GM21619 (cell line): ENCODE measurements around the gene CHN2.
"Not testable (repeated sequence)": the region's sequence is repeated elsewhere in the genome, so short reads cannot be mapped to it uniquely, and the experiment has no call there.

Experiments
- ATAC-seq: cut with Tn5 transposase; IDR thresholded peaks from one replicate; pipeline ENCODE4 v1.9.1; 2021; ENCODE audit not compliant: unreplicated experiment

Gene CHN2

DNA sequence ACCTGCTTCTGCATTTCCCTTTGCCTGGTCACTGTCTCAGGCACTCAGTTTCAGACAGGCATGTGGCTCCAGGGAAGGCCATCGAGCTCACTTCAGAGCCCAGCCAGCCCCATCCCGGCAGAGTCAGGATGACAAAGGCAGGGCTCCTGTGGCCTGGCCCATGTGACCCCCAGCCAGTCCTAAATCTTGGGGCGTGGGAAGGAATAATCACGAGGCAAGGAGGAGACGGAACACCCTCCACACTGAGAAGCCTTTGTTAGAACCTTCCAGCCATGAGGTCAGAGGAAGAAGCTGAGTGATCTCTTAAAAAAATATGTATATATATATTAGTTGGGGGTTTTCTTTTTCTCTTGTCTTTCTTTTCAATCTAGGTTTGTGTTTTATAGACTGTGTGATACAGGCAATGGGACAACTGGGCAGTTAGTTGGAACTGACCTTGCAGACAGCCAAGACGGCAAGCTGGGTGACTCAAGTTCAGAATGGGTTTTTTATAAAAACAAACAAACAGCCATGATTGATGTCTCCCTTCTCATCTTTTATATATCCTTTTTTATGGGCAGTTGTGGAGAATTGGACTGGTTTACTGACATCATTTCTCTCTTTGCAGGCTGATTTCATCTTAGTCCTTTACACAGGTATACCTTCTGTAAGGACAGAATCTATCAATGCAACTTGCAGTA lies 60.8 kb downstream of the CHN2 start:
- no peak for ATAC-seq

DNA sequence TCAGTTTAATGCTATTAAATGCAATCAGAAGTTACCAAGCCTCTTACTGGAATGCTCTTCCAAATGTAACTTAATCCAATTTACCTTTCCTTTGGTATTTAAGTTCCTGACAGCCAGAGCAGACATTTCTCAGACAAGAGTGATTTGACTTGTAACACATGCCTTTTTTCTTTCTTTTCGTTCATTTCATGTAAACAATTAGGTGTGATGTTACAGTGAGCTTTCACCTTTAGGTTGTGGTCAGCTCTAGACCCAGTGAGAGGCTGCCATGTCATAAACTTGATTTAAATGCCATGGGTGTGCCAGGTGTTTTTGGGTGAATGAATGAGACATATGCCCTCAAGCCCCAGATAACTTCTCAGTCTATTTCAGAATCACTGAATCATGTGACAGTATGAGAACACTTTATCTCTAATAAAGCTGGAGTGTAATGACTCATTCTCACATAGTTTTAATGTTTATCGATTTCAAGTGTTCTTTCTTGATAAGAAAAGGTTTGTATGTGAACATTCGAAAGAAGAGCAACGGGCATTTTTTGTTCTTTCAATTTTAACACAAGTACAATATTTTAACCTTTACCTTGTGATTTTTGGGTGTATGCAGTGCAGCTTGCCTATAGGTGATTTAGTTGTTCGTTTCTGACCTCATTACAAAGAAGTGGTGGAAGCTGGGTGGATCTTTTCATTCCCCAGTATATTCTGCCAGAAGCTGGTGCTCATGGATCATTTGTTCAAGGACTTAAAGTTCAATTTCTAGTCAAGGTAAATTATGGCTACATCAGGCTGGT lies 61.5 kb downstream of the CHN2 start:
- no peak for ATAC-seq

DNA sequence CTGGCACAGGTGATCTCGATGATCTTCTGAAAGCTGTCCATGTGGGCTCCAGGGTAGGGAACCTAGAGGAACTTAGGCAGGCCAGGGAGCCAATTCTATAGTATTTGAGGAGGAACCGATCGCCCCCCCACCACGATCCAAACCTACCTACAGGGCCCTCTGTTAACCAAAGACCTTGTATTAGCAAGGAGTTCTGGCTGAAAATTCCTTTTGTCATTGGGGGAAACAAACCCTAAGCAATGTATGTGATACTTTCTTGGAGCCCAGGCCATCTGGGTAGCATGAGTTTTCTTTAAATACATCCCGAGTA lies 62.1 kb downstream of the CHN2 start:
- ATAC-seq = no peak

DNA sequence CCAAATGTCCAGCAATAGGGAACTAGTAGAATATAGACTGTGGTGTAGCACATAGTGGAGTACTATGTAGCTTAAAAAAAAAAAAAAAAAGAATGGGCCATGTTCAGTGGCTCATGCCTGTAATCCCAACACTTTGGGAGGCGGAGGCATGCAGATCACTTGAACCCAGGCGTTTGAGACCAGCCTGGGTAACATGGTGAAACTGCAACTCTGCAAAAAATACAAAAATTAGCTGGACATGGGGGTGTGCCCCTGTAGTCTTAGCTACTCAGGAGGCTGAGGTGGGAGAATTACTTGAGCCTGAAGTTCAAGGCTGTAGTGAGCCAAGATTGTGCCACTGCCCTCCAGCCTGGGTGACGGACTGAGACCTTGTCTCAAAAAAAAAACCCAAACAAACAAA lies 64.4 kb downstream of the CHN2 start:
- no peak for ATAC-seq

DNA sequence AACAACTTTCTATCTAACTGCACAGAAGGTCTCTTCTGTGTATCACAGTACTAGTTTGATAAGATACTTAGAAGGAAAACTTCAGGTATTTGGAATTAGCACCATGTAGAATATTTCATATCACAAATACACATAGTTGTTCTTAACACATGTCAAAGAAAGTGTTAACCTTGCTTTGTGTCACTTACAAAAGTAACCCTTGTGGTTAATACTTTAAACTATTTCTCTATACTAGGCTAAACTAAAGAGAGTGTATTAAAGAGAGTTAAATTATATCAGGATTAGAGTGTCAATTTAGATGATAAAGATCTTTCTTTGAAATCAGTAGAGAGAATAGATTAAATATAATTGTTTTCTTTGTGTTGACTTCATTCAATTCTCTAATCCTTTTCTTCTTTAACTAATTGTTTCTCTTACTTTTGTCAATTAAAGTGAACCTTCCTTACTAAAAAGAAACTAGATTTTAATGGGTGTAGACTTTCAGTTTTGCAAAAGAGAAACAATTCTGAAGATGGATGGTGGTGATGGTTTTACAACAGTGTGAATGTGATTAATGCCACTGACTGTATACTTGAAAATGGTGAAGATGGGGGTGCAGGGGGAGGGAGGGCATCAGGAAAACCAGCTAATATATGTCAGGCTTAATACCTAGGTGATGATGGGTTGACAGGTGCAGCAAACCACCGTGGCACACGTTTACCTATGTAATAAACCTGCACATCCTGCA lies 67.8 kb downstream of the CHN2 start:
- ATAC-seq = no peak

DNA sequence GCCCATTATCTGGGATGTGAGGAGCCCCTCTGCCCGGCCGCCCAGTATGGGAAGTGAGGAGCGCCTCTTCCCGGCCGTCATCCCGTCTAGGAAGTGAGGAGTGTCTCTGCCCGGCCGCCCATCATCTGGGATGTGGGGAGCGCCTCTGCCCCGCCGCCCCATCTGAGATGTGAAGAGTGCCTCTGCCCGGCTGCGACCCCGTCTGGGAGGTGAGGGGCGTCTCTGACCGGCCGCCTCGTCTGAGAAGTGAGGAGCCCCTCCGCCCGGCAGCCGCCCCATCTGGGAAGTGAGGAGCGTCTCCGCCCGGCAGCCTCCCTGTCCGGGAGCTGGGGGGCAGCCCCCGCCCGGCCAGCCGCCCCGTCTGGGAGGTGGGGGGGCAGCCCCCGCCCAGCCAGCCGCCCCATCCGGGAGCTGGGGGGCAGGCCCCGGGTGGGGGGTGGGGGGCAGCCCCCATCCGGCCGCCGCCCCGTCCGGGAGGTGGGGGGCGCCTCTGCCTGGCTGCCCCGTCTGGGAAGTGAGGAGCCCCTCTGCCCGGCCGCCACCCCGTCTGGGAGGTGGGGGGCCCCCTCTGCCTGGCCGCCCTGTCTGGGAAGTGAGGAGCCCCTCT lies 69.1 kb downstream of the CHN2 start:
- not testable (repeated sequence) for ATAC-seq

DNA sequence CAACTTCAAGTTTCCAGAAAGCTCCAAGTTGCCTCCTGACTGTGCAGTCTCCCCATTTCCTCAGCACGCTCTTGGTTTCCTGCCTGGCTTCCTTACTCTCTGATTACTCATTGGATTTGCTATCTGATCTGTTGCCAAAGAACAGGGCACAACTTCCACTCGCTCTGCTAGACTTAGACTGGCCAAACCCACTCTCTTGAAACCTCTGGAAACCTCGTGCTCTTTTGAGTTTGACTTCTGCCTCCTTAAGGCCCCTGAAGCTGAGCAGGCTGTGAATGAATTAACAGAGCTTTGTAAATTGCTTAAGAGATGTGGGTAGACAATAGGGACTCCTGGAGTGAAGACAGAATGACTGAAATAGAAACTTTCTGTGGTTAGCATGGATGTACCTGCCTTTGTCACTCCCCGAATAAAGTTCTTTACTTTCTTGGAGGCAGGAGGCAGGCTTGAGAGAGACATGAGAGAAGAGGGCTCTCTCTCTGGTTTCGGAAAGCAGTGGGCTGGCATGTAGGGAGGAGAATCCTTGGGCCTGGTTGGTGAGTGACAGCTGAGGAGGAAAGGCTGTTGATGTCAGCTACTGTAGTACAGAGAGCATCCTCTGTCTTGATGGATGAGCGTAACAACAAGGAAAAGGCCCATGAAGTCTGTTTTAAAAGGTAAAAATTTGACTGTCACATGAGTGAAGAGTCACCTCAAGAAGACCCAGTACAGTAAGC lies 70.8 kb downstream of the CHN2 start:
- ATAC-seq = no peak

DNA sequence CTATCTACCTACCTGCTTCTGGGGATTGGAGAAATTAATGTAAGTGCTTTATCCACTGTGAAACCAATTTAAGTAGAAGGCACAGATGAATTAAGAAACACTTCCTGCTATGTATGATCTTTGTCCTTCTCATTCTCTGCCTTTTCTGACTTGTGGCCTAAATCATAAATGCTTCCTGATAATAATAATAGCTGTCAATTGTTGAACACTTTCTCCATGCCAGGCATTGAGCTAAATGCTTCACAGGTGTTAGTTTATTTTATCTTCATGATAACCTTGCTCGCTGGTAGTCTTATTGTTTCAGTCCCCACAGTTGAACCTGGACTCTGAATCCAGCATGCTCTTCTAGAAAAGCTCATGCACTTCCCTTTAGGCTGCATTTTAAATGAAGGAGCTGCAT lies 75.4 kb downstream of the CHN2 start:
- no peak for ATAC-seq

DNA sequence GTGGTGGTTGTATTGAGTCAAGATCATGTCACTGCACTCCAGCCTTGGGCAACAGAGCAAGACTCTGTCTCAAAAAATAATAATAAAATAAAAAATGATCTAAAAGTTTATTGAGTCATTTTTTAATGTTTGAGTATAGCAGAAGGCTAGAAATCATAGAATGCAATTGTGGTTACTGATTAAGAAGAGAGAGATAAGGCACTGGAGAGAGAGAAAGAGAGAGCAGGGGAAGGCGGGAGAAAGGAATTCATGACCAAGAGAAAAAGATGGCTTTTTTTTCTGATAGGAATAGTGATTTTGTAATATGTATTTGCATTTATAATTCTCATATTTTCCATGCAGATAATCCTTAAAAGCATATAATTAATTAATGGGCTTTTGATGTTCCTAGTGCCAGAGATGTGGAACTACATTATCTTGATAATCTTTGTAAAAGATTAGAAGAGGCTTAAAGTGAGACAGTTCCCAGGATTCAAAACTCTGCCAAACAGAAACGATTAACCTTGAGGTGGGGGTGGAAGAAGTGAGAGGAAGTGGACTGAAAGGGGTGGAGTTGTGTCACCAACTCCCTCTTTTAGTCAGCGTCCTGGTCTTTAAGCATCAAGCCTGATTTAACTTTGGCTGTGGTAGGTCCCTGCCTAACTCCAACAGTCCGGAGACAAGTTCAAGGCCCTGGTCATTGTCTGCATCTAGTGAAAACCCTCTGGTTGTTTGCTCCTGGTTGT lies 76.2 kb downstream of the CHN2 start:
- ATAC-seq = no peak

DNA sequence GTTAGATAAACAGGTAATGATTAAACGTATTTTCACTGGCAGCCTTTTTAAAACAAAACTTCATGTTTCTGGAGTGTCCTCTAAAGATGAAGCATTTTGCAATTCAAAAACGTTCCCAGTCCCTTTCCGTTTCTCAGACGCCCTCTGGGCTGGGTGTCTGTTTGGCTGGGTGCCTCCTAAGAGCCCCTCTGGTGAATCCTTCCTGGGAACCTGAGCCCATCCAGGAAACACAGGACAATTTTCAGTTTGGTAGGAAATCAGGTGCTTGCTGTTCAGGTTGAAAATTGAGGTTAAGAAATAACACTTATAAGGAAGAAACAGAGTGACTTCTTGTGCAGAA lies 76.7 kb downstream of the CHN2 start:
- no peak for ATAC-seq

DNA sequence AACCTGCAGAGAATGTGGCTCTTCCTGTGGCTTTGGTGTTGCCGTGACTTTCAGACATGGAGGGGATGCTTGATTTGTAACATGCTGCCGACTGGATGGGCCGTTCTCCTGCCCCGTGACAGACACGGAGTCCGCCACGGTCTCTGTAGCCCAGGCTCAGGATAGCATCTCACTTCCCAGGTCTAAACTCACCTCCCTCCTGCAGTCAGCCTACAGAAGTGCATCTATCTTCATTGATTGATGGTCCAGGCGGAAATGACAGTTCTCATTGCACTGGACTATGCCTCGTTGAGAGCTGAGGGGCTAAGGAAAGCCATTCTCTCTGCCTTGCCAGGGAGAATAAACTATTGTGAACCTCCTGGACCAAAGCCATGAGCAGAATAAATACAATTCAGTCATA lies 77.5 kb downstream of the CHN2 start:
- no peak for ATAC-seq

DNA sequence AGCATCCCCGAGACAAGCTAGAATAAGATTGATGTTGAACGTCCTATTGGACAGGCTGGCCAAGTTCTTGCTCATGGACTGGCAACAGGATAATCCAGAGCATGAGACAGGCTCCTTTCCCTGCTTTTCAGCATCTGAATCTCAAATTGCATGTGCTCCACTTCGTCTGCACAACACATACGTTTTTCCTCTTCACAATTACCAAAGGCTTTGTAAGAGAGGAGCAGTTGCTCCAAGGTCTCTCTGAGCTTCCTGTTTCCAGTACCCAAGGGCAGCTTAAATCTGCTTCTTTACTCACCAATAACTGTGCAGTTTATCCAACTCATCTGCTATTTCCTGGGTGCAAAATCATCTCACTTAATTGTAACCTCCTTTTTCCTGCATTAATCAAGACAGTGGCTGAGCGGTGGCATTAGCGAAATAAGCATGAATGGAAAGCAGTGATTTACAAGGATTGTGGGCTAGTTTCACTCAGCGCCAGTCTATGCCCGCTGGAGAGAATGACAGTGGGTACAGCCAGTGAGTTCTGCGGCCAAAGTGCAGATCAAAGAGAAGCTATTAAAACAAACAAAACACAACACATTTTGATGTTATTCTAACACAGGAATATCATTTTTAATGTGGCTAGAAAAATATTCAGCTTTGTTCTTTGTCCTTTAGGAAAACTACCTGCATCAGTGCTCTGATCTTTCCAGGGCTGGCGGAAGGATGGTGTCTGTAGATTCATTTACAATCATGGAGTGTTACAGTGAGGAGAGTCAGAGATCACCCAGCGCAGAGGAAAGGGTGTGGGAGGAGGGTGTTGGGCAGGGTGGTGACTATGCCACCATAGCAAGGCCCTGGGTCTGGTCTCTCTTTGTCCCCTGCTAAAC lies 79.8 kb downstream of the CHN2 start:
- ATAC-seq = no peak

DNA sequence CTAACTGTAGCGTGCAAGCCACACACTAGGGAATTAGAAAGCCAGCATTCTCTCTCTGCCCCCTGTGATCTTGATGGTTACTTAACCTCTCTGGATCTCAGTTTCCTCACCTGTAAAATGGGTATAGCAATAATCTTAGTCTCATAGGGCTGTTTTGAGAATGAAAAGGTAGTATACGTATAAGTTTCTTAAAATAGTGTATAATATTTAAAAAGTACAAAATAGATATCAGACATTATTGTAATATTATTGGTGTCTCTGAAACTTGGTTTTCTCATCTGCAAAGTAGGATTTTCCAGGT lies 80.4 kb downstream of the CHN2 start:
- no peak for ATAC-seq

DNA sequence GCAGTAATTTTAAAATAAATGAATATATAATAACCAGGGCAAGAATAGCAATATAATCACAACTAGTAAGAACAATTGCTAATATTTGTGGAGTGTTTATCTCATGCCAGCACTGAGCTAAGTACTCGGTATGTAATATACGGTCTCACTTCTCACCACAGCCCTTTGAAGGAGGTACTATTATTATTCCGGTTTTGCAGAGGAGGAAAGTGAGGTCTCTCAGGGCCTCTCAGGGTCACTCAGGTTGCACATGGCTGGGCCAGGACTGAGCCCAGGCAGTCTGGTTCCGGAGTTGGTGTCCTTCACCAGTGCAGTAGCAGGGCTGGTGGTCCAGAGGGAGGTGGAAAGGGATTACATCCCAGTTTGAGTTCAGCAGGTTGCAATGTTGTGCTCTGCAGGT lies 80.9 kb downstream of the CHN2 start:
- no peak for ATAC-seq

DNA sequence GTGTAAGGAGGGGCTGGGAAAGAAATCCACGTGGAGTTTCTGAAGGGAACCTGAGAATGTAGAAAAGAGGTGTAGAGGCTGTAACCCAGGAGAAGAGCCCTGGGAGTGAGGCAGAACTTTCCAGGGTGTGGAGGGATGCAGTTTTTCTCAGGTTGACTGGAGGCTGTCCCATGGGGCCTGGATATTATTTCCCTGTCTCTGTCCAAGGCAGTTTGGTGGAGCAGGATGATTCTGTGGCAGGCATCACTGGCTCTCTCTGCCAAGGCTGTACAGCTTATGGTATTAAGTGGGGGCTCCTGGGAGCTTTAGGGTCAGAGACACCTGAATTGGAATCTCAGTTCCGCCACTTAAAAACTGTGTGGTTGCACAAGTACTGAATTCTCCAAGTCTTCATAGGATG lies 81.6 kb downstream of the CHN2 start:
- ATAC-seq = no peak

DNA sequence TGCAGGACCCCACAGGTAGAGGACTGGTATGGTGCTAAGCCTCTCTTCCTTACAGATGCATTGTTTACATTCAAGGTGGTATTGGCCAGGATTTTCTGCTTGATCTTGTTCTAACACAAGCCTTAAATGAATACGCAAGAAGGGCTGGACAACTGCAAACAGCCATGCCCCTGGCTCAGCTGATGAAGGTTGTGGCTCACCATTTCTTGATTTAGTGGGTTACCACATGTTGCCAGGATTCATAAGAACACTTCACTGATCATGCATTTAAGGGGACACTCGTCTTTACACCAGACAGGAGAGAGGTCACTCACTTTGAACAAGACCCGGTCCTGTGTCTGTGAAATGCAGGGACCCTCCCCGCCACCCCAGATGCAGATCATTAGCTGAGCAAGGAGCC lies 82.2 kb downstream of the CHN2 start:
- ATAC-seq = no peak

DNA sequence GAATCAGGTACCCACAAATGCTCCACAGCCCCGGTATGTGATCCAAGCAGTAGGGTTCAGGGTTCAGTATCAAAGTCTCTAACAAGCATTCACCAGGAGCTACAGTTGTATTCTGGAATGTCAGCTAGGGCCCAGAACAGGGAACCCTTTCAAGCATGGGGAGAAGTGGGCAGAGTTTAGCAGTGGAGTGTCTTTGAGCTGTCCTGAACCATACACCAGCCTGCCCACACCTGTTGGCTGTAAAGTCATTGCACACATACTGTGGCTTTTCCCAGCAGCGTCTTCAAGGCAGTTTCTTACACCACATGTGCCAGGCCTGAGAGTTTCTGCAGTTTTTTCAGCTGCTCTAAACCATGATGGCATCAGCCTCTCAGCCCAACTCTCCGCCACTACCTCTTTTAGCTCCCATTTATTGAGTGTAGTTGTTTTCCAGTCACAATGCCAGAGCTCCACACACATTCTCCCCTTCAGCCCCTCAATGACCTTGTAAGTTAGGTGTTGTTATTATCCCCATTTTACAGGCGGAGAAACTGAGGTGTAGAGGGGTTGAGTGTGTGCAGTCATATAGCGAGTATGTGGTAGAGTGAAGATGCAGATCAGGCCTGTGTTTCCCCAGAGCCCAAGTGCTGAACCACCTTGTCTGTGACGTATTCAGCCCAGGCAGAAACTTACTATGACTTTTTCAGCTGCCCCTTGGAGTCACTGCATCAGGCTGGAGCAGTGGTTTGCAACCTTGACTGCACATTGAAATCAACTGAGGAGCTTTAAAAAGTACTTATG lies 83.1 kb downstream of the CHN2 start:
- no peak for ATAC-seq

DNA sequence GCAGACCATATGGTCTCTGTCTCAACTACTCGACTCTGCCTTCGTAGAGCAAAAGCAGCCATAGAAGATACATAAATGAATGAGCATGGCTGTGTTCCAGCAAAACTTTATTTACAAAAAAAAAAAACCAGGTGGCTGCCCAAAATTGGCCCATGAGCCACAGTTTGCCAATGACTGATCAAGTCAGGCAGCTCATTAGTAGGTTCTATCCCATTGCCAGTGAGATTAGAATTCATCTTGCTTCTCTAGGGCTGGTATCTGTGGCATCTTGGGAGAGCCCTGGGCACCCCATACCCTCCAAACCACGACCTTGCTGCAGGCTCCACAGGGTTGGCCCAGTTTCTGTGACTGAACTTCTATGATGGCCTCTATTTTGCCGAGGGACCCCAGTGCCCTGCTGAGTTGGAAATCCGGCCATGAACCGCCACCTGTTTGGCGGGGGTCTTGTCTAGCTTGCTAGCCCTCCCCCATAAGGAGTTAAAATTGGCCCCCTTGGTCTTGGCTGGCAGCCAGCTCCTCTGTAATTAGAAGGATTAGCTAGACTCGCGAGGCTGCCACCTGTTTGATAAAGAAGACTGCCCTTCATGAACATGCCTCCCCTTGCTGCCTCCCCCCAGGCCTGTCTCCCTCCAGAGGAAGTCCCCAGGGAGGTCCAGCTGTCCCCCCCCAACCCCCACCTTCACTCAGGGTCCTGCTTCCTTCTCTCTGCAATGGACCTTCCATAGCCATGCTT lies 83.9 kb downstream of the CHN2 start:
- no peak for ATAC-seq
